NOMO-1 treated with dmso at 0.1 percent for 144 hours (cell line): ENCODE measurements around the gene TNFAIP1.

Experiments used
- DNase-seq: peaks from one replicate; lab custom pipeline; 2025; ENCODE audit not compliant: unreplicated experiment; lab: John Stamatoyannopoulos, UW

The TNFAIP1 gene

DNA sequence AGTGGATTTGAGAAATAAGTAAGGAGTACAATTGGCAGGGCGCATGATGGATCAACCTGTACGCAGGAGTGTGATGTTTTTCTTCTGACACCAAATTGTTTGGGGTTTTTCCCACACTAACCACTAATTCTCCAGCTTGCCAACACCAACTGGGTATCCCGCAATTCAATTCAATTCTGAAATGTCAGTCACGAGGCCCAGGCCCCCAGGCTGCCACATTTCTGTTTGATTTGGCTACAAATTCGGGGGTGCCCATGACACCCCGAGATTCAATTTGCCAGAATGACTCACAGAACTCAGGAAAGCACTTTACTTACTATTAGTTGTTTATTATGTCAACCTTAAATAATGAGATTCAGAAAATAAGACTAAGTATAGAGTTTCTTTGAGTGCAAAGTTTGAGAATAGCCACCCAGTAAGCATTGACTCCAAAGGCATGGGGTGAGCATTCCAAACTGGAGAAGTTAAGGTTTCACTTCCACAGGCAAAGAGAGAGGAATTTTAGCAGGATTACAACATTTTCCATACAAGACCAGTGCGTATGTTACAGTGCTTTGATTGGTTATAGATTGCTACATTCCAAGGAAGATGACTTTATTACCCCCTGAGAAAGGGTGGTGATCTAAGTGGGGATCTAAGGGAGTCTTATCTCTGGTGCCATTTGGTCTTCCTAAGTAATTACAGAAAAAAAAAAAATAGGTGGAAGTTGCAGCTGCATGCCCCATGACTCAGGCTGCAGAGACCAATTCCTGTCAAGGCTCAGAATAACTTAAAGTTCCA is 59.0 kb downstream of the TNFAIP1 start:
- no peak for DNase-seq

DNA sequence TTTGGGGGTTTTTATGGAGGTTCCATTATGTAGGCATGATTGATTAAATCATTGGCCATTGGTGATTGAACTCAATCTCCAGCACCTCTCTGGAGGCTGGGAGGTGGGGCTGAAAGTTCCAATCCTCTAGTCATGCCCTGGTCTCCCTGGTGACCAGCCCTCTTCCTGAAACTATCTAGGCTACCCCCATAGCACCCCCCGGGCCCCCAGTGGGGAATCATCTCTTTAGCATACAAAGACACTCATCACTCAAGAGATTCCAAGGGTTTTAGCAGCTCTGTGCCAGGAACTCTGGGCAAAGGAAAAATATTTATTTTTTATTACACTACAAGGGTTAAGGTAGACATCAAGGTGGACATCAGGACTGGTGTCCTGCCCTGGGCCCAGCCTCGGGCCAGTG is 59.9 kb downstream of the TNFAIP1 start:
- no peak for DNase-seq

DNA sequence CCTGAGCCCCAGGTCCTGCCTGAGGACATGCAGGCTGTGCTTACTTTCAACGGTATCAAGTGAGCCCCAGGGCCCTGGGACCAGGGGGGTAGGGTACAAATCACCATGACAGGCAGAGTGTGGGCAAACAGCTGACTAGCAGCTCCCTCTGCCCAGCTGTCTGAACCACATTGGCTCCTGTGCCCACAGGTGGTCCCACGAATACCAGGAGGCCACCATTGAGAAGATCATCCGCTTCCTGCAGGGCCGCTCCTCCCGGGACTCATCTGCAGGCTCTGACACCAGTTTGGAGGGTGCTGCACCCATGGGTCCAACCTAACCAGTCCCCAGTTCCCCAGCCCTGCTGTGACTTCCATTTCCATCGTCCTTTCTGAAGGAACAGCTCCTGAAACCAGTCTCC is 60.4 kb downstream of the TNFAIP1 start:
- DNase-seq: no peak
